NK-92 (cell line): ENCODE measurements around the gene C11orf68.
"Not testable (repeated sequence)": the region's sequence is repeated elsewhere in the genome, so short reads cannot be mapped to it uniquely, and the experiment has no call there.

Source experiments
- DNase-seq: peaks from one replicate; lab custom pipeline; 2025; ENCODE audit not compliant: unreplicated experiment; lab: John Stamatoyannopoulos, UW

The C11orf68 gene

GRCh38 chr11:65915101-65915820 lies 3.6 kb downstream of the C11orf68 start:
- DNase-seq = no peak

- DNase-seq = no peak
These were observed 6.0 kb downstream of the C11orf68 start for GRCh38 chr11:65912845-65913244.

GRCh38 chr11:65911682-65912568 lies 6.9 kb downstream of the C11orf68 start:
- DNase-seq = no peak

- DNase-seq = no peak
These were observed 11.0 kb downstream of the C11orf68 start for GRCh38 chr11:65907878-65908277.

GRCh38 chr11:65906602-65907001 lies 12.3 kb downstream of the C11orf68 start:
- no peak for DNase-seq

GRCh38 chr11:65903715-65904114 lies 15.1 kb downstream of the C11orf68 start:
- DNase-seq = no peak

- DNase-seq = no peak
These were observed 15.8 kb downstream of the C11orf68 start for GRCh38 chr11:65903068-65903481.

- DNase-seq = no peak
These were observed 18.0 kb downstream of the C11orf68 start for GRCh38 chr11:65900899-65901180.

- no peak for DNase-seq
These were observed 18.6 kb downstream of the C11orf68 start, which contains the start of gene FOSL1 for GRCh38 chr11:65900125-65900898. Gene FOSL1, minus strand, starts transcription at chr11:65900388. Its CDS starts 49 bp downstream, at chr11:65900339.

- no peak for DNase-seq
These were observed 19.3 kb downstream of the C11orf68 start for GRCh38 chr11:65899356-65900124.

GRCh38 chr11:65898656-65899355 lies 20.1 kb downstream of the C11orf68 start:
- no peak for DNase-seq

GRCh38 chr11:65897020-65897471 lies 21.8 kb downstream of the C11orf68 start:
- DNase-seq = no peak

GRCh38 chr11:65896034-65896999 lies 22.5 kb downstream of the C11orf68 start:
- no peak for DNase-seq

GRCh38 chr11:65895482-65895981 lies 23.3 kb downstream of the C11orf68 start:
- DNase-seq = no peak

- no peak for DNase-seq
These were observed 24.7 kb downstream of the C11orf68 start for GRCh38 chr11:65894034-65894591.

- DNase-seq = no peak
These were observed 26.1 kb downstream of the C11orf68 start for GRCh38 chr11:65892661-65893317.

- not testable (repeated sequence) for DNase-seq
These were observed 26.7 kb downstream of the C11orf68 start for GRCh38 chr11:65892137-65892540.
